ENCODE results near the gene MFRP.

DNA sequence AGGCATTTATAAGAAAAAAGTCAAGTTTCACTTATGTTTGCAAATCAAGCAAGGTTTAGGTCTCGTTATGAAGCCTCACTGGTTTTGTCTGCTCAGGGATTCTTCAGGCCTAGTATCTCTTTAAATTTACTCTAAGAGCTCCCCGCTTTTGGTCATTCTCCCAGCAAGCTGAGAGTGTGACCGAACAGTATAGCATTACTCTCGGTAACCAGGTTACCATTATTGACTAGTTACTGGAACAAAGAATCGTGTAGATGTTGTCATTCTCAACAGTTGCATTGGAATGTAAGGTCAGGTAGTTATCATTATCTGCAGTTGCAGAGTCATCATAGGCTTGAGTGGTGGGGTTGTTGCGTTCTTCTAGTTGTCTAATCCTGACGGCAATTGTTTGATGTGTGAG lies 44.8 kb upstream of the MFRP start:
- TF ChIP-seq, protein P1, sequence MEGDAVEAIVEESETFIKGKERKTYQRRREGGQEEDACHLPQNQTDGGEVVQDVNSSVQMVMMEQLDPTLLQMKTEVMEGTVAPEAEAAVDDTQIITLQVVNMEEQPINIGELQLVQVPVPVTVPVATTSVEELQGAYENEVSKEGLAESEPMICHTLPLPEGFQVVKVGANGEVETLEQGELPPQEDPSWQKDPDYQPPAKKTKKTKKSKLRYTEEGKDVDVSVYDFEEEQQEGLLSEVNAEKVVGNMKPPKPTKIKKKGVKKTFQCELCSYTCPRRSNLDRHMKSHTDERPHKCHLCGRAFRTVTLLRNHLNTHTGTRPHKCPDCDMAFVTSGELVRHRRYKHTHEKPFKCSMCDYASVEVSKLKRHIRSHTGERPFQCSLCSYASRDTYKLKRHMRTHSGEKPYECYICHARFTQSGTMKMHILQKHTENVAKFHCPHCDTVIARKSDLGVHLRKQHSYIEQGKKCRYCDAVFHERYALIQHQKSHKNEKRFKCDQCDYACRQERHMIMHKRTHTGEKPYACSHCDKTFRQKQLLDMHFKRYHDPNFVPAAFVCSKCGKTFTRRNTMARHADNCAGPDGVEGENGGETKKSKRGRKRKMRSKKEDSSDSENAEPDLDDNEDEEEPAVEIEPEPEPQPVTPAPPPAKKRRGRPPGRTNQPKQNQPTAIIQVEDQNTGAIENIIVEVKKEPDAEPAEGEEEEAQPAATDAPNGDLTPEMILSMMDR (IDR thresholded peaks at IDR 0.05): no peak
- no peak for TF ChIP-seq EP300 (IDR thresholded peaks at IDR 0.05)

All from ovary (tissue), 3 donors.